ENCODE data around the gene XPR1.
A peak's percentile ranks its signal among the peaks of the same experiment; 100 is the strongest.

Gene XPR1

GRCh38 chr1:180918519-180918918, 286.7 kb downstream of the XPR1 start:
- peak; percentile 16 for DNase-seq (ENCODE audit: low read depth)
- TF ChIP-seq POLR2A (IDR thresholded peaks at IDR 0.05; ENCODE audit: extremely low read depth, insufficient read length) (no peak), MYC (IDR thresholded peaks at IDR 0.05; ENCODE audit: low read depth, low read length) (no peak), CTCF (IDR thresholded peaks at IDR 0.05; ENCODE audit: low read depth, low read length) (no peak)
- TF ChIP-seq, protein P1, sequence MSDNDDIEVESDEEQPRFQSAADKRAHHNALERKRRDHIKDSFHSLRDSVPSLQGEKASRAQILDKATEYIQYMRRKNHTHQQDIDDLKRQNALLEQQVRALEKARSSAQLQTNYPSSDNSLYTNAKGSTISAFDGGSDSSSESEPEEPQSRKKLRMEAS (IDR thresholded peaks at IDR 0.05; ENCODE audit: low read depth, low read length): no peak

GRCh38 chr1:180919183-180919700, 287.4 kb downstream of the XPR1 start:
- no peak for DNase-seq (ENCODE audit: low read depth)
- TF ChIP-seq CTCF (IDR thresholded peaks at IDR 0.05; ENCODE audit: low read depth, low read length) (no peak), MYC (IDR thresholded peaks at IDR 0.05; ENCODE audit: low read depth, low read length) (no peak), POLR2A (IDR thresholded peaks at IDR 0.05; ENCODE audit: extremely low read depth, insufficient read length) (no peak)
- TF ChIP-seq, protein P1 (IDR thresholded peaks at IDR 0.05; ENCODE audit: low read depth, low read length): no peak
- H3K4me3 ChIP-seq (ENCODE audit: low read depth, low read length): no peak overlapping the region

More at GRCh38 chr1:180918519-180918918, 286.7 kb downstream of the XPR1 start:
- no peak overlapping the region for H3K4me3 ChIP-seq (ENCODE audit: low read depth, low read length)

DNA sequence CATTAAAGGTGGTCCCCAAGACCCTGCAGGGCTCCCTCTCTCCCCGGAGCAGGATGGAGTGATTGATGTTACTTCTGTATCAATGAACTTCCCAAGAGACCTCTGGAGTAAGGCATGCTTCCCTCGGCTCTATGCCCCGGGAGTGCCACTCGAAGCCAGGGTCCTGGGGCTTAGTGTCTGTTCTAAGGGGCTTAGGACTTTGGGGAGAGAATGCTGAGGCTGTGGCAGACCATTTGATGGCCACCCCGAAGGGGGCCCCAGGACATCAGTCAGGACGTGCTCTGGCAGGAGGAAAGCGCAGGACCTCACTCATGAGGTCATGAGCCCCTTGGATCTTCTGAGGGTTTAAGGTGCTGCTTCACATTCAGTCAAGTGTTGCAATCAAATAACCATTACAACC, 288.4 kb downstream of the XPR1 start:
- H3K4me3 ChIP-seq (ENCODE audit: low read depth, low read length): no peak overlapping the region

GRCh38 chr1:180920702-180921101, 288.9 kb downstream of the XPR1 start:
- no peak for DNase-seq (ENCODE audit: low read depth)
- TF ChIP-seq POLR2A (IDR thresholded peaks at IDR 0.05; ENCODE audit: extremely low read depth, insufficient read length): no peak
- no peak for TF ChIP-seq MYC (IDR thresholded peaks at IDR 0.05; ENCODE audit: low read depth, low read length)
- TF ChIP-seq, protein P1 (IDR thresholded peaks at IDR 0.05; ENCODE audit: low read depth, low read length): no peak
- TF ChIP-seq CTCF (IDR thresholded peaks at IDR 0.05; ENCODE audit: low read depth, low read length): peak; percentile 30

More for the DNA sequence above, 288.4 kb downstream of the XPR1 start:
- no peak for TF ChIP-seq MYC (IDR thresholded peaks at IDR 0.05; ENCODE audit: low read depth, low read length)
- TF ChIP-seq, protein P1 (IDR thresholded peaks at IDR 0.05; ENCODE audit: low read depth, low read length): no peak
- DNase-seq (ENCODE audit: low read depth): no peak

GRCh38 chr1:180921386-180921785, 289.6 kb downstream of the XPR1 start:
- no peak for DNase-seq (ENCODE audit: low read depth)
- H3K4me3 ChIP-seq (ENCODE audit: low read depth, low read length): no peak overlapping the region
- no peak for TF ChIP-seq POLR2A (IDR thresholded peaks at IDR 0.05; ENCODE audit: extremely low read depth, insufficient read length)
- TF ChIP-seq MYC (IDR thresholded peaks at IDR 0.05; ENCODE audit: low read depth, low read length): no peak
- TF ChIP-seq CTCF (IDR thresholded peaks at IDR 0.05; ENCODE audit: low read depth, low read length): no peak
- TF ChIP-seq, protein P1 (IDR thresholded peaks at IDR 0.05; ENCODE audit: low read depth, low read length): no peak

More at GRCh38 chr1:180920702-180921101, 288.9 kb downstream of the XPR1 start:
- no peak overlapping the region for H3K4me3 ChIP-seq (ENCODE audit: low read depth, low read length)

DNA sequence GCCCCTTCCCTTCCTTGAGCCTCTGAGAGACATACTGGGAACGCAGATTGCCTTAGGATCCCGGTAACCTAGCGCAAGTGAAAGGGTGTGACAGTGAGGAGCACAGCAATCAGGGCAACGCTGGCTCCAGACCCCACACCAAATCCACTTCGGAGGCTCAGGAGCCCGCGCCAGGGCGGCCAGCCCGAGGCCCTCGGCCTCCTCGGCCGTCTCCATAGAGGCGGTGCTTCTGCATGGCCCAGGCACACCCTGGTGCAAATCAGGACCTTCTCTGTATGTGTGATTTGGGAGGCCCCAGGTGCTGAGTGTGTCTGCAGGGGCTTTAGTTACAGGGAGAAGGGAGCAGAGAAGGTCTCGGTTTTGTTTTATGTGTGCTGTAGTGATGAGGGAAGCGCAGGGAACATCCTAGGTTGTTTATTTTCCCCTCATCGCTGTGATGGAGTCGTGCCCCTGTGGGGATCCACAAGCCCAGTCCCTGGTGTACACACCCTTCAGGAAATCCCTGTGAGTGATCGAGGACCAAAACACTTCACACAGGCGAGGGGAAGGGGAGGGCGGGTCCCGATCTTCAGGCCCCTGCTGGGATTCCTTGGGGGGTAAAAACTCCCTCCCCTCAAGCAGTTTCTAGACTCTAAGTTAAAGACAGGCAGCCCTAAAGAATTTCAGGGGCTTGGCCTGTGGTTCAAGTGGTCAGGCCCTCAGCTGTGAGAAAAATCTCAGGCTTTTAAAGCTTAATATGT, 290.2 kb downstream of the XPR1 start:
- TF ChIP-seq CTCF (IDR thresholded peaks at IDR 0.05; ENCODE audit: low read depth, low read length) (no peak), POLR2A (IDR thresholded peaks at IDR 0.05; ENCODE audit: extremely low read depth, insufficient read length) (no peak), MYC (IDR thresholded peaks at IDR 0.05; ENCODE audit: low read depth, low read length) (no peak)
- TF ChIP-seq, protein P1 (IDR thresholded peaks at IDR 0.05; ENCODE audit: low read depth, low read length): no peak
- H3K4me3 ChIP-seq (ENCODE audit: low read depth, low read length): no peak overlapping the region

More for the DNA sequence above, 290.2 kb downstream of the XPR1 start:
- DNase-seq (ENCODE audit: low read depth): no peak
